Gastroesophageal sphincter (tissue), 4 donors: Measurements from ENCODE around the gene ZRANB3. TPM values are rescaled to one million over a fixed set of nuclear protein-coding genes. Genes with fewer than 3 reads are reported as not detected.

ENCODE experiments used
- ATAC-seq: fragments of 150-250 bp; one replicate; pipeline ENCODE4 v1.9.1; 2016; ENCODE audit warnings: mild to moderate bottlenecking, moderate library complexity
- H3K27ac ChIP-seq, 4 donors: fragments of 200-600 bp; sonication (generic) in 3 of 4; 1 replicate in 3 of 4; 2 replicates in 1 of 4; pipeline ENCODE4 v1.5.1; 2016 to 2019
- H3K27me3 ChIP-seq: fragments of 200-600 bp; sonication (generic); one replicate; pipeline ENCODE4 v1.5.1; 2019
- H3K36me3 ChIP-seq, 2 donors: fragments of 200-600 bp; sonication (generic); one replicate each; pipeline ENCODE4 v1.5.1; 2019; ENCODE audit warnings: control low read depth in 1 of 2
- H3K4me1 ChIP-seq, 3 donors: fragments of 200-600 bp; sonication (generic); 1 replicate in 2 of 3; 2 replicates in 1 of 3; pipeline ENCODE4 v1.5.1; 2016 to 2019; ENCODE audit warnings: control low read depth in 2 of 3
- H3K4me3 ChIP-seq, 2 donors: fragments of 200-600 bp; sonication (generic); one replicate each; pipeline ENCODE4 v1.5.1; 2019; ENCODE audit warnings: mild to moderate bottlenecking in 1 of 2, moderate library complexity in 1 of 2
- H3K9me3 ChIP-seq, 3 donors: fragments of 200-600 bp; sonication (generic); one replicate each; pipeline ENCODE4 v1.5.1; 2017 to 2019; ENCODE audit warnings: control low read depth in 2 of 3
- EP300 ChIP-seq: sonication (generic); formaldehyde crosslinking; IDR thresholded peaks from one replicate; pipeline ENCODE4 v1.6.1; 2017; ENCODE audit warnings: antibody characterized with exemption, mild to moderate bottlenecking
- POLR2A ChIP-seq, 2 donors: fragments of 450-650 bp; IDR thresholded peaks; one replicate each; pipeline ENCODE4 v1.6.1; 2017; ENCODE audit warnings: antibody characterized with exemption in 2 of 2, mild to moderate bottlenecking in 2 of 2, moderate library complexity in 1 of 2
- POLR2AphosphoS5 ChIP-seq: sonication (generic); formaldehyde crosslinking; IDR thresholded peaks from one replicate; pipeline ENCODE4 v1.6.1; 2017; ENCODE audit warnings: antibody characterized with exemption
- WGBS, 2 donors: methylation state at CpG; one replicate each; pipeline ENCODE4 v1.1.5; 2018; ENCODE audit warnings: low coverage in 1 of 2; 5-methylcytosine and 5-hydroxymethylcytosine counted together
- total RNA-seq, 4 donors: library from RNA; depleted of rRNA; stranded (reverse); fragments of >200 nt; gene quantifications; one replicate each; pipeline ENCODE4 v1.1.0, GENCODE V29; 2016
- TF ChIP-seq, protein P1 (sequence below), 4 experiments: fragments of 200-600 bp in 2 of 4; fragments of 450-650 bp in 2 of 4; sonication (generic) in 1 of 4; IDR thresholded peaks; one replicate each; pipeline ENCODE4 v1.5.1; 2017 to 2019; ENCODE audit warnings: antibody characterized with exemption in 4 of 4, mild to moderate bottlenecking in 2 of 4, moderate library complexity in 2 of 4

Gene ZRANB3
- total RNA-seq, 4 donors from 2014 or later: 1.4 to 4.6 (median 2.4) TPM

DNA sequence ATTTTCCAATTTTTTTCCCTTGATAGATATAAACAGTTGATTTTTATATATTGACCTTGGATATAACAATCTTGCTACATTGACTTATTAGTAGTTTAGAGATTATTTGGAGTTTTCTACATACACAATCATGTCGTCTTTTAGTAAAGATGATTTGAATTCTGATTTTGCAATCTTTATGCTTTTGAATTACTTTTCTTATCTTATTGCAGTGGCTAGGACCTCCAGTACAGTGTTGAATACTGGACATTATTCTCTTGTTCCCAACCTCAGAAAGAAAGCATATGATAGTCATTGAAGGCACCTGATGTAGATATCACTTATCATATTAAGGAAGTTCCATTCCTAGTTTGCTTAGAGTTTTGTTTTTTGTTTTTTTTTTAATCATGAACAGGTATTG lies 388.7 kb downstream of the ZRANB3 start:
- 95 to 100% methylated on average over 1 of the region's 1 CpG for WGBS, 2 donors
- Histone ChIP-seq H3K27ac (no peak overlapping the region), H3K4me1 (no peaks in the 10 kb centered on the region), H3K9me3 (no peaks in the 10 kb centered on the region), H3K4me3 (no peak overlapping the region), H3K27me3 (no peaks in the 10 kb centered on the region), H3K36me3 (peaks cover 0 to 63% of the 10 kb centered on the region in 2 donors)
- no peak for ATAC-seq
- TF ChIP-seq POLR2A (IDR thresholded peaks at IDR 0.05) (no peak), POLR2AphosphoS5 (no peak), EP300 (no peak)
- TF ChIP-seq, protein P1, sequence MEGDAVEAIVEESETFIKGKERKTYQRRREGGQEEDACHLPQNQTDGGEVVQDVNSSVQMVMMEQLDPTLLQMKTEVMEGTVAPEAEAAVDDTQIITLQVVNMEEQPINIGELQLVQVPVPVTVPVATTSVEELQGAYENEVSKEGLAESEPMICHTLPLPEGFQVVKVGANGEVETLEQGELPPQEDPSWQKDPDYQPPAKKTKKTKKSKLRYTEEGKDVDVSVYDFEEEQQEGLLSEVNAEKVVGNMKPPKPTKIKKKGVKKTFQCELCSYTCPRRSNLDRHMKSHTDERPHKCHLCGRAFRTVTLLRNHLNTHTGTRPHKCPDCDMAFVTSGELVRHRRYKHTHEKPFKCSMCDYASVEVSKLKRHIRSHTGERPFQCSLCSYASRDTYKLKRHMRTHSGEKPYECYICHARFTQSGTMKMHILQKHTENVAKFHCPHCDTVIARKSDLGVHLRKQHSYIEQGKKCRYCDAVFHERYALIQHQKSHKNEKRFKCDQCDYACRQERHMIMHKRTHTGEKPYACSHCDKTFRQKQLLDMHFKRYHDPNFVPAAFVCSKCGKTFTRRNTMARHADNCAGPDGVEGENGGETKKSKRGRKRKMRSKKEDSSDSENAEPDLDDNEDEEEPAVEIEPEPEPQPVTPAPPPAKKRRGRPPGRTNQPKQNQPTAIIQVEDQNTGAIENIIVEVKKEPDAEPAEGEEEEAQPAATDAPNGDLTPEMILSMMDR (IDR thresholded peaks at IDR 0.05): no peak

DNA sequence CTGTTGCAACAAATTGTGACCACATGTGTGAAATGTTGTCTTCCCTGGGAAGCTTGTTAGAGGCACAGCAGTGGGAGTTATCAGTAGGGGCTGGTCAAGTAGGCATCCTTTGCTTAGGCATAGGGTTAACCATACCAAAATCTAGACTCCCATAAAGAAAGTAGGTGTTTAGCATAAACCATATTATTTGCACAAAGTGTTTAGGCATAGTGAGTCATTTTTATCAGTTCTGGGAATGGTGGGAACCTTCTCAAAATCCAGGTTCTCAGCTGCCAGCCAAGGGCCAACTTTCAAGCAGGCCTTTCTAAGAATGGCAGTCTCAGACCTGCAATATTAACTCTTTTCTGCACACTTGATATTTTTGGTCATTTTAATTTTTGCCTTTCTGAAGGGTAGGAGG lies 390.4 kb downstream of the ZRANB3 start:
- no peaks in the 10 kb centered on the region for H3K27me3 ChIP-seq
- H3K27ac ChIP-seq: no peak overlapping the region
- H3K36me3 ChIP-seq: peaks cover 0 to 80% of the 10 kb centered on the region in 2 donors
- TF ChIP-seq, protein P1 (IDR thresholded peaks at IDR 0.05): no peak
- no peak for TF ChIP-seq EP300
- TF ChIP-seq POLR2AphosphoS5: no peak
- no peak for TF ChIP-seq POLR2A (IDR thresholded peaks at IDR 0.05)
- H3K4me3 ChIP-seq: no peak overlapping the region
- ATAC-seq: no peak
- H3K9me3 ChIP-seq: no peaks in the 10 kb centered on the region
- H3K4me1 ChIP-seq: no peaks in the 10 kb centered on the region

DNA sequence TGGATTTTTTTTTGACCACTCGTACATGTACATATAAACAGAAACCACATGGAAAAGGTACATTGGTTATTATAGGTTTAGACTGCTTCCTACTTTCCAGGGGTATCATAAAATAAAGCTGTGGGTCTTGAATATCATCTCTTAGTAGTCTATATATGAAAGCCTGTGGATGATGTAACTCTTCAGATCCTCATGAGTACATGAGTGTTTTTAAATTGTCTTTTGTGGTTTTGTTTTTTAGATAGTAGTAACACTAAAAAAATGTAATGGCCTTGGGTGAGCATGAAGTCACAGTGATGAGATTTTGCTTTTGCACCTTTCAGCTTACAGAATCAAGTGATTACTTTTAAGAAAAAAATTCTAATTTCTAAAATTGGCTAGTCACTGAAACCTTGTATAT lies 398.7 kb downstream of the ZRANB3 start:
- 67 to 82% methylated on average over 1 of the region's 1 CpG for WGBS, 2 donors
- no peak overlapping the region for H3K4me3 ChIP-seq
- H3K36me3 ChIP-seq: peaks cover 3 to 93% of the 10 kb centered on the region in 2 donors
- H3K4me1 ChIP-seq: no peaks in the 10 kb centered on the region
- ATAC-seq: no peak
- H3K27ac ChIP-seq: no peak overlapping the region
- TF ChIP-seq EP300 (no peak), POLR2A (IDR thresholded peaks at IDR 0.05) (no peak), POLR2AphosphoS5 (no peak)
- TF ChIP-seq, protein P1 (IDR thresholded peaks at IDR 0.05): no peak
- no peaks in the 10 kb centered on the region for H3K27me3 ChIP-seq
- H3K9me3 ChIP-seq: no peaks in the 10 kb centered on the region

DNA sequence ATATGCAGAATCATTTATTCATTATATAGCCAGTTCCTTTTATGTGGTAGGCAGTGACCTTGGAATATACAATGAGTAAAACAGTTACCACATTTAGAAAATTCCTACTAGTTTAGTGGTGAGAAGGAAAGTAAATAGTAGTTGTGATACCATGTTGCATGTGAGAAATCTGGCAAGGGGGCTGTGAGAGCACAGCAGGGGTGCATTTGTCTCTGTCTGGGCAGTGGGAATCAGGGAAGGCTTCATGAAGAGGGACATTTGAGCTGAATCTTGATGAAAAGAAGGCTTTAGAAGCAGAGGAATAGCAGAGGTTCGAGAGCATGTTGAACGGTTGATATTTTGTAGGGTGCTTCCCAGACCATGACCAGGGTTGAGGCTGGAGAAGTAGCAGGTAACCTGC lies 400.3 kb downstream of the ZRANB3 start:
- Histone ChIP-seq H3K27me3 (no peaks in the 10 kb centered on the region), H3K4me3 (no peak overlapping the region), H3K4me1 (peaks cover 0 to under 1% (median 0%) of the 10 kb centered on the region in 3 donors), H3K36me3 (peaks cover 4 to 93% of the 10 kb centered on the region in 2 donors), H3K27ac (no peak overlapping the region), H3K9me3 (no peaks in the 10 kb centered on the region)
- TF ChIP-seq, protein P1 (IDR thresholded peaks at IDR 0.05): no peak
- no peak for TF ChIP-seq EP300
- no peak for ATAC-seq
- WGBS, 2 donors: 86 to 100% methylated on average over 2 of the region's 2 CpGs

DNA sequence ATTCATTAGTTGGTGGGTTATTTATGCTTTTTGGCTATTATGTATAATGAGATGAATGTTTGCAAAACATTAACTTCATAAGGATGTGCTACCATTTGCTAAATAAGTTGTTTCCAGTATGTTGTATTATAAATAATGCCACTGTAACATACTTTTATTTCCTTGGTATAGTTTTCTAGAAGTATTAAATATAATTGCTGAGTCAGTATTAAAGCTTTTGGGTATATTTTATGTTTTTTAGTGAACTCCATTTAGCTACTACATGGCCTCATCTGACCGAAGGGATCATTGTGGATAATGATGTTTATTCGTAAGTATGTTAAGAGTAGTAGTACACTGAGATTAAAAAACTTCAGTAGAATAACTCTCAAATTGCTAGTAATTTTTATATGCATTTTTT lies 405.1 kb downstream of the ZRANB3 start:
- Histone ChIP-seq H3K27ac (no peak overlapping the region), H3K4me1 (peaks cover 0 to 26% (median 0%) of the 10 kb centered on the region in 3 donors), H3K4me3 (no peak overlapping the region), H3K9me3 (no peaks in the 10 kb centered on the region), H3K36me3 (peaks cover 4 to 61% of the 10 kb centered on the region in 2 donors), H3K27me3 (no peaks in the 10 kb centered on the region)
- 88 to 93% methylated on average over 2 of the region's 2 CpGs for WGBS, 2 donors
- no peak for ATAC-seq
- TF ChIP-seq, protein P1 (IDR thresholded peaks at IDR 0.05): no peak
- no peak for TF ChIP-seq POLR2AphosphoS5
- no peak for TF ChIP-seq EP300
- no peak for TF ChIP-seq POLR2A (IDR thresholded peaks at IDR 0.05)
